Mammary epithelial cell (primary cell): ENCODE results near the gene BTBD9.

Source experiments
- CTCF ChIP-seq, 2 donors: IDR thresholded peaks in 1 of 2; conservative IDR thresholded peaks in 1 of 2; 2 replicates each; pipeline ENCODE4 v1.5.1; 2011 to 2012; ENCODE audit warnings: inconsistent platforms in 2 of 2, low read length in 2 of 2, mild to moderate bottlenecking in 2 of 2, control low read depth in 1 of 2, low read depth in 1 of 2; ENCODE audit not compliant: insufficient read depth in 1 of 2; ENCODE audit errors: extremely low read depth in 1 of 2
- EZH2 ChIP-seq: IDR thresholded peaks from 2 replicates; pipeline ENCODE4 v1.6.1; 2012; ENCODE audit warnings: low read length, inconsistent platforms, borderline replicate concordance

GRCh38 chr6:38326837-38327236 lies 312.9 kb downstream of the BTBD9 start:
- TF ChIP-seq CTCF (conservative IDR thresholded peaks at IDR 0.05 in 1 of 2, IDR thresholded peaks at IDR 0.05 in 1 of 2; ENCODE audit: extremely low read depth in 1 of 2, insufficient read depth in 1 of 2, low read depth in 1 of 2, low read length in 2 of 2) (no peak), EZH2 (no peak)
